NT2/D1 (cell line): ENCODE results near the gene UBA5.

Source experiments
- SUZ12 ChIP-seq: IDR thresholded peaks from 2 replicates; pipeline ENCODE4 v1.6.1; 2011; ENCODE audit not compliant: insufficient read length, insufficient read depth; ENCODE audit errors: extremely low read depth
- YY1 ChIP-seq: IDR thresholded peaks from 2 replicates; pipeline ENCODE4 v1.6.1; 2011; ENCODE audit not compliant: insufficient read length, insufficient read depth
- ZNF274 ChIP-seq: IDR thresholded peaks from 2 replicates; pipeline ENCODE4 v1.6.1; 2011; ENCODE audit warnings: mild to moderate bottlenecking, low read depth, low read length

GRCh38 chr3:132655471-132655870 is 4.7 kb upstream of the UBA5 start:
- TF ChIP-seq ZNF274 (no peak), YY1 (no peak), SUZ12 (no peak)
